Pancreas (tissue), 10 donors: ENCODE data around the gene GPRC5D. TPM values are rescaled to one million over a fixed set of nuclear protein-coding genes. Genes with fewer than 3 reads are reported as not detected.

Experiments
- ATAC-seq, 4 donors: fragments of 200-7000 bp; cut with Tn5 transposase; one replicate each; pipeline versions ENCODE4 v1.8.0 to v1.9.1; 2020; ENCODE audit warnings: mild to moderate bottlenecking in 4 of 4, moderate library complexity in 4 of 4
- DNase-seq, 6 donors: peaks; one replicate each; pipeline ENCODE4 v3.0.0-alpha.2; 2020
- FAIRE-seq: peaks from 2 replicates; lab custom pipeline; 2012; peaks lifted over from hg19 to GRCh38; lab: Jason Lieb, UNC
- H3K27ac ChIP-seq, 4 donors: fragments of 200-600 bp; sonication (generic); 1 replicate in 3 of 4; 2 replicates in 1 of 4; pipeline versions ENCODE4 v1.5.0 to v1.8.0; 2020
- H3K27me3 ChIP-seq, 4 donors: fragments of 200-600 bp; one replicate each; pipeline ENCODE4 v1.8.0; 2021
- H3K36me3 ChIP-seq, 3 donors: fragments of 200-600 bp; sonication (generic) in 1 of 3; one replicate each; pipeline versions ENCODE4 v1.5.0 to v1.8.0; 2020 to 2021
- H3K4me1 ChIP-seq, 3 donors: fragments of 200-600 bp; one replicate each; pipeline ENCODE4 v1.8.0; 2021
- H3K4me3 ChIP-seq, 4 donors: fragments of 200-600 bp; sonication (generic) in 2 of 4; one replicate each; pipeline versions ENCODE4 v1.5.0 to v1.8.0; 2020 to 2021
- H3K9me3 ChIP-seq, 4 donors: fragments of 200-600 bp; one replicate each; pipeline ENCODE4 v1.8.0; 2021
- WGBS, 2 donors: extraction: QIAGEN DNeasy Blood & Tissue Kit; methylation state at CpG; one replicate each; pipeline ENCODE4 v1.1.7; 2013; 5-methylcytosine and 5-hydroxymethylcytosine counted together
- intact Hi-C, 3 donors: fragments of 100-400 bp; cut with DNase I; formaldehyde crosslinking; loops; one replicate each; pipeline versions ENCODE4 v1.11.1 to v1.14.2; 2022
- polyA plus RNA-seq, 2 donors: library from polyadenylated mRNA; stranded (reverse); fragments of 200-250 nt; gene quantifications; one replicate each; pipeline ENCODE4 v1.2.3, GENCODE V29; 2013
- total RNA-seq, 6 donors: library from RNA; stranded (reverse); fragmentation: NEBNext Ultra II Directional in 4 of 6; extraction: Animal tissue kit (Norgen Biotek cat#: 25700) in 4 of 6; gene quantifications; one replicate each; pipeline versions ENCODE4 v1.2.1 to v1.2.4, GENCODE V29; 2021 to 2023
- TF ChIP-seq, protein P1 (sequence below), 4 donors: fragments of 200-600 bp; sonication (generic) in 3 of 4; IDR thresholded peaks; one replicate each; pipeline versions ENCODE4 v1.5.0 to v1.8.0; 2021; ENCODE audit warnings: antibody characterized with exemption in 4 of 4
- donor health status: healthy with polysubstance abuse.
- donor health status: DM: no; HTN: no; CAD: no; lungs with moderate emphysema.
- donor health status: DM: no; HTN: no; CAD: no.
- donor health status: control.
- donor health status: control.
- donor health status: Bipolar disorder and iron deficiency.
- donor health status: DM: yes; HTN: yes; CAD: no.
- donor health status: DM: no; HTN: no; CAD: no.
- donor health status: DM: no; HTN: no; CAD: no.
- donor health status: DM: yes; HTN: yes; CAD: no.

Gene GPRC5D
- total and polyA plus RNA-seq, 8 donors: 0.24 to 0.42 (median 0.33) TPM; not detected in 5

GRCh38 chr12:12985817-12986408 is 33.9 kb upstream of the GPRC5D start:
- H3K27ac ChIP-seq: no peak overlapping the region
- H3K4me3 ChIP-seq: no peak overlapping the region
- no peaks in the 10 kb centered on the region for H3K9me3 ChIP-seq
- TF ChIP-seq, protein P1, sequence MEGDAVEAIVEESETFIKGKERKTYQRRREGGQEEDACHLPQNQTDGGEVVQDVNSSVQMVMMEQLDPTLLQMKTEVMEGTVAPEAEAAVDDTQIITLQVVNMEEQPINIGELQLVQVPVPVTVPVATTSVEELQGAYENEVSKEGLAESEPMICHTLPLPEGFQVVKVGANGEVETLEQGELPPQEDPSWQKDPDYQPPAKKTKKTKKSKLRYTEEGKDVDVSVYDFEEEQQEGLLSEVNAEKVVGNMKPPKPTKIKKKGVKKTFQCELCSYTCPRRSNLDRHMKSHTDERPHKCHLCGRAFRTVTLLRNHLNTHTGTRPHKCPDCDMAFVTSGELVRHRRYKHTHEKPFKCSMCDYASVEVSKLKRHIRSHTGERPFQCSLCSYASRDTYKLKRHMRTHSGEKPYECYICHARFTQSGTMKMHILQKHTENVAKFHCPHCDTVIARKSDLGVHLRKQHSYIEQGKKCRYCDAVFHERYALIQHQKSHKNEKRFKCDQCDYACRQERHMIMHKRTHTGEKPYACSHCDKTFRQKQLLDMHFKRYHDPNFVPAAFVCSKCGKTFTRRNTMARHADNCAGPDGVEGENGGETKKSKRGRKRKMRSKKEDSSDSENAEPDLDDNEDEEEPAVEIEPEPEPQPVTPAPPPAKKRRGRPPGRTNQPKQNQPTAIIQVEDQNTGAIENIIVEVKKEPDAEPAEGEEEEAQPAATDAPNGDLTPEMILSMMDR (IDR thresholded peaks at IDR 0.05): peak in 1 of 4 donors; percentile 25
- FAIRE-seq (no peak), DNase-seq (no peak), ATAC-seq (peak in 3 of 4 donors; percentile 59 to 80 (median 71))
- H3K4me1 ChIP-seq: peaks cover 0 to under 1% (median 0%) of the 10 kb centered on the region in 3 donors
- intact Hi-C loops: loop anchor here in 1 of 3 donors (5.0 kb wide), 1 partner anchor 69 kb away; no protein-coding TSS in a partner anchor
- H3K36me3 ChIP-seq: peaks cover 0 to 40% (median 0%) of the 10 kb centered on the region in 3 donors
- WGBS, 2 donors: 73 to 79% methylated on average over 4 of the region's 4 CpGs
- no peaks in the 10 kb centered on the region for H3K27me3 ChIP-seq

DNA sequence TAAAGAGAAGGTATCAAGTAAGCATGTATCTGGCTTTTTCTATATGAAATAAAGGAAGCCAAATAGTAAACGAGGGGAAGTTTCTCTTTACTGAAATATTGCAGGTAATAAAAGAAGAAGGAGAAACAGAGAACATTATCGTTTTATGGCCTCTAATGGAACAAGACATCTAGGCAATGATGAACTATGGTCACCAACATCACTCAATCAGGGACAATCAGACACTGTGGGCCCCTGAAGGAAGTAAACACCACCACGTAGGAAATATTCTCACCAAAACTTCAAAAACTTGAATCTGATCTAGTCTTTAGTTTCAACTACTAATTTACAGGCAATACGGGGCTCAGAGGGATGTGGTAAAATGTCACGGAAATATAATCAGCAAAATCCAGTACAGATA is 32.2 kb upstream of the GPRC5D start:
- H3K27ac ChIP-seq: no peak overlapping the region
- DNase-seq (no peak), ATAC-seq (no peak), FAIRE-seq (no peak)
- no peak overlapping the region for H3K4me3 ChIP-seq
- peaks cover 0 to 53% (median 4%) of the 10 kb centered on the region in 3 donors for H3K36me3 ChIP-seq
- no peaks in the 10 kb centered on the region for H3K4me1 ChIP-seq
- no peaks in the 10 kb centered on the region for H3K9me3 ChIP-seq
- TF ChIP-seq, protein P1 (IDR thresholded peaks at IDR 0.05): no peak
- WGBS, 2 donors: 81 to 87% methylated on average over 5 of the region's 5 CpGs
- H3K27me3 ChIP-seq: no peaks in the 10 kb centered on the region
- intact Hi-C loops: no loop called here

DNA sequence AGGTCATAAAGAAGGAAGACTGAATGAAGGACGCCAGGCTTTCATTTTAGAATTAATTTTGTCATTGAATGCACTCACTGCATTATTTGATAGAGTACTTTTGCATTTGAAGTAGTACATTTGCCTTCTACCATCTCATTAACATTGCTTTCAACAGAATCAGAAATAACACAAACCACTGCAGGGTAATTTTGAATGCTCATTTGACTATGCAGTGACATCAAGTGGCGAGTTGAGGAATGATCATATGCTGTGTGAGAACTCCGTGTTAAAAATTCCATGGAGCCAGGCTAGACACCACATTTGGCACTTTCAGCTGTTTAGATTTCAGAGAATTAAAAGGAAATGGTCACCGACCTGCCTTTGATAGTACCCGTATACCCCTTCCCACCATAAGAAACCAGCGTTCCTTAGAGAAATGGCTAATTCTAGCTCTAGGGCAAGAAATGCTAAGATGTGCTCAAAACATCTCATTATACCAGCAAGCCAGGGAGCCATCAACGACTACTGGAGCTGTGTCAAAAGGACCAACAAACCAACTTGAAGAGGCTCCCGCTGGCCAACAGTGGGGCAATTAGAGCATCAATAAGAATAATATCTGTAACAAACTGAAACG is 31.6 kb upstream of the GPRC5D start:
- no peaks in the 10 kb centered on the region for H3K4me1 ChIP-seq
- DNase-seq (peak in 1 of 6 donors; percentile 25), ATAC-seq (peak in 3 of 4 donors; percentile 80 to 84 (median 83)), FAIRE-seq (no peak)
- H3K27me3 ChIP-seq: no peaks in the 10 kb centered on the region
- TF ChIP-seq, protein P1 (IDR thresholded peaks at IDR 0.05): peak in 2 of 4 donors; percentile 26 to 34
- 46 to 63% methylated on average over 9 of the region's 9 CpGs for WGBS, 2 donors
- no peak overlapping the region for H3K4me3 ChIP-seq
- H3K36me3 ChIP-seq: peaks cover 0 to 51% (median 5%) of the 10 kb centered on the region in 3 donors
- intact Hi-C loops: no loop called here
- no peak overlapping the region for H3K27ac ChIP-seq
- no peaks in the 10 kb centered on the region for H3K9me3 ChIP-seq

- Histone ChIP-seq H3K4me3 (no peak overlapping the region), H3K27ac (no peak overlapping the region), H3K27me3 (no peaks in the 10 kb centered on the region), H3K4me1 (no peaks in the 10 kb centered on the region), H3K36me3 (peaks cover 0 to 48% (median 5%) of the 10 kb centered on the region in 3 donors), H3K9me3 (no peaks in the 10 kb centered on the region)
- WGBS, 2 donors: 90 to 94% methylated on average over 2 of the region's 2 CpGs
- TF ChIP-seq, protein P1 (IDR thresholded peaks at IDR 0.05): no peak
- ATAC-seq (no peak), DNase-seq (no peak), FAIRE-seq (no peak)
- intact Hi-C loops: no loop called here
These were observed 30.4 kb upstream of the GPRC5D start for GRCh38 chr12:12982331-12982730.
